Stimulated activated CD4-positive, alpha-beta T cell treated with anti-CD3 and anti-CD28 coated beads, TNF-alpha, amount 100 ng/mL, for 24 hours (primary cell): ENCODE data around the gene HAAO.
"Not testable (repeated sequence)": the region's sequence is repeated elsewhere in the genome, so short reads cannot be mapped to it uniquely, and the experiment has no call there.

ENCODE experiments used
- DNase-seq, 3 experiments: peaks; one replicate each; pipeline ENCODE4 v3.0.0-alpha.2; 2020; ENCODE audit warnings: low read depth in 3 of 3

Gene HAAO

GRCh38 chr2:42792583-42793333 lies at the start of gene HAAO:
TSS of gene HAAO (minus strand) at chr2:42792583. CDS start at chr2:42792536, 47 bp downstream.
- no peak for DNase-seq

GRCh38 chr2:42841344-42841743 lies 49.0 kb upstream of the HAAO start:
- DNase-seq = no peak

- no peak for DNase-seq
Observed at GRCh38 chr2:42840760-42841159, 48.4 kb upstream of the HAAO start.

- DNase-seq = no peak
Observed at GRCh38 chr2:42839809-42840501, 47.6 kb upstream of the HAAO start.

- DNase-seq = no peak
Observed at GRCh38 chr2:42838133-42838532, 45.8 kb upstream of the HAAO start.

GRCh38 chr2:42835577-42836371 lies 43.4 kb upstream of the HAAO start:
- no peak for DNase-seq

- no peak for DNase-seq
Observed at GRCh38 chr2:42834161-42834560, 41.8 kb upstream of the HAAO start.

GRCh38 chr2:42832289-42832634 lies 39.9 kb upstream of the HAAO start:
- DNase-seq = no peak

GRCh38 chr2:42831575-42832288 lies 39.3 kb upstream of the HAAO start:
- not testable (repeated sequence) for DNase-seq

- DNase-seq = no peak
Observed at GRCh38 chr2:42830922-42831574, 38.7 kb upstream of the HAAO start.

GRCh38 chr2:42829671-42830440 lies 37.5 kb upstream of the HAAO start:
- DNase-seq = no peak

GRCh38 chr2:42828487-42829425 lies 36.4 kb upstream of the HAAO start:
- DNase-seq = peak; percentile 38 to 61 (median 49)

- DNase-seq = peak; percentile 60 to 82 (median 68)
Observed at GRCh38 chr2:42827647-42828486, 35.5 kb upstream of the HAAO start.

- DNase-seq = no peak
Observed at GRCh38 chr2:42826231-42826630, 33.8 kb upstream of the HAAO start.

GRCh38 chr2:42824454-42824807 lies 32.0 kb upstream of the HAAO start:
- no peak for DNase-seq

- DNase-seq = no peak
Observed at GRCh38 chr2:42823744-42824453, 31.5 kb upstream of the HAAO start.

- no peak for DNase-seq
Observed at GRCh38 chr2:42819160-42819559, 26.8 kb upstream of the HAAO start.

- no peak for DNase-seq
Observed at GRCh38 chr2:42815726-42816125, 23.3 kb upstream of the HAAO start.
